Neural cell (in vitro differentiated cells): Measurements from ENCODE around the gene PRR20E. TPM values are rescaled to one million over a fixed set of nuclear protein-coding genes. Genes with fewer than 3 reads are reported as not detected.

Experiments
- H2AFZ ChIP-seq: fragments of 200-600, 300-800 bp; sonication (generic), shearing (Covaris generic); 2 replicates; pipeline ENCODE4 v1.6.0; 2014; ENCODE audit warnings: low read depth, mild to moderate bottlenecking, antibody characterized with exemption, low read length, moderate library complexity
- H3F3A ChIP-seq: fragments of 200-600 bp; shearing (Covaris generic); 2 replicates; pipeline ENCODE4 v1.6.1; 2016; ENCODE audit warnings: mild to moderate bottlenecking, moderate library complexity, mixed read lengths, antibody characterized with exemption, low read length; ENCODE audit not compliant: insufficient read depth, poor library complexity, severe bottlenecking
- H3K27ac ChIP-seq: fragments of 200-600, 300-800 bp; sonication (generic), shearing (Covaris generic); 2 replicates; pipeline ENCODE4 v1.5.1; 2014; ENCODE audit warnings: mild to moderate bottlenecking, low read length, moderate library complexity
- H3K27me3 ChIP-seq: fragments of 300-800, 200-600 bp; sonication (generic), shearing (Covaris generic); 2 replicates; pipeline ENCODE4 v1.6.0; 2014; ENCODE audit warnings: mild to moderate bottlenecking, low read depth, low read length, moderate library complexity; ENCODE audit not compliant: insufficient read depth
- H3K36me3 ChIP-seq: fragments of 300-800, 200-600 bp; sonication (generic), shearing (Covaris generic); 2 replicates; pipeline ENCODE4 v1.5.1; 2014; ENCODE audit warnings: mild to moderate bottlenecking, antibody characterized with exemption, low read length, moderate library complexity; ENCODE audit not compliant: insufficient read depth
- H3K4me2 ChIP-seq: fragments of 300-800, 200-600 bp; sonication (generic), shearing (Covaris generic); 2 replicates; pipeline ENCODE4 v1.6.0; 2014; ENCODE audit warnings: mild to moderate bottlenecking, low read length
- H3K4me3 ChIP-seq: fragments of 300-800, 200-600 bp; sonication (generic), shearing (Covaris generic); 2 replicates; pipeline ENCODE4 v1.5.1; 2014; ENCODE audit warnings: mild to moderate bottlenecking, low read length, moderate library complexity
- H3K79me2 ChIP-seq: fragments of 200-600 bp; shearing (Covaris generic); replicated peaks from 2 replicates; pipeline ENCODE4 v1.6.0; 2014; ENCODE audit warnings: mild to moderate bottlenecking, low read length, moderate library complexity; ENCODE audit not compliant: insufficient read depth
- H3K9ac ChIP-seq: fragments of 300-800, 200-600 bp; sonication (generic), shearing (Covaris generic); 2 replicates; pipeline ENCODE4 v1.6.1; 2016; ENCODE audit warnings: mild to moderate bottlenecking, low read length, mixed read lengths
- H3K9me2 ChIP-seq: fragments of 200-600 bp; shearing (Covaris generic); 2 replicates; pipeline ENCODE4 v1.6.1; 2016; ENCODE audit warnings: mild to moderate bottlenecking, low read length, mixed read lengths; ENCODE audit not compliant: insufficient read depth
- H3K9me3 ChIP-seq: fragments of 200-600, 300-800 bp; sonication (generic), shearing (Covaris generic); 2 replicates; pipeline ENCODE4 v1.6.1; 2016; ENCODE audit warnings: mild to moderate bottlenecking, mixed run types, low read length, moderate library complexity, mixed read lengths
- H4K20me1 ChIP-seq: fragments of 200-600 bp; shearing (Covaris generic); 2 replicates; pipeline ENCODE4 v1.6.1; 2016; ENCODE audit warnings: mild to moderate bottlenecking, mixed run types; ENCODE audit not compliant: insufficient read depth
- CTCF ChIP-seq: fragments of 450-650 bp; IDR thresholded peaks from 2 replicates; pipeline ENCODE4 v1.5.1; 2014; ENCODE audit warnings: antibody characterized with exemption, mild to moderate bottlenecking, moderate library complexity; ENCODE audit not compliant: poor library complexity, severe bottlenecking
- EP300 ChIP-seq: fragments of 450-650 bp; conservative IDR thresholded peaks from 2 replicates; pipeline ENCODE4 v1.6.1; 2014; ENCODE audit warnings: antibody characterized with exemption, mild to moderate bottlenecking, moderate library complexity; ENCODE audit not compliant: poor library complexity, severe bottlenecking
- EZH2 ChIP-seq: fragments of 200-600, 300-800 bp; shearing (Covaris generic), sonication (generic); IDR thresholded peaks from 2 replicates; pipeline ENCODE4 v1.6.1; 2014; ENCODE audit warnings: antibody characterized with exemption, low read length, borderline replicate concordance, mild to moderate bottlenecking; ENCODE audit not compliant: insufficient read depth, poor library complexity, severe bottlenecking
- MXI1 ChIP-seq: fragments of 450-650 bp; conservative IDR thresholded peaks from 2 replicates; pipeline ENCODE4 v1.6.1; 2014; ENCODE audit warnings: antibody characterized with exemption, mild to moderate bottlenecking; ENCODE audit not compliant: poor library complexity, severe bottlenecking
- POLR2AphosphoS5 ChIP-seq: IDR thresholded peaks from 2 replicates; pipeline ENCODE4 v1.6.1; 2012
- RAD21 ChIP-seq: fragments of 450-650 bp; conservative IDR thresholded peaks from 2 replicates; pipeline ENCODE4 v1.6.1; 2014; ENCODE audit warnings: antibody characterized with exemption, mild to moderate bottlenecking, moderate library complexity
- REST ChIP-seq: IDR thresholded peaks from 2 replicates; pipeline ENCODE4 v1.6.1; 2012; ENCODE audit warnings: borderline replicate concordance
- SMC3 ChIP-seq: fragments of 450-650 bp; conservative IDR thresholded peaks from 2 replicates; pipeline ENCODE4 v1.6.1; 2014; ENCODE audit warnings: antibody characterized with exemption, mild to moderate bottlenecking, moderate library complexity; ENCODE audit not compliant: poor library complexity
- TAF1 ChIP-seq: IDR thresholded peaks from 2 replicates; pipeline ENCODE4 v1.6.1; 2012; ENCODE audit warnings: low read depth
- polyA plus RNA-seq: library from polyadenylated mRNA; depleted of rRNA; stranded (reverse); fragments of >200 nt; gene quantifications from 2 replicates; pipeline ENCODE4 v1.2.3, GENCODE V29; 2014

Gene PRR20E
- polyA plus RNA-seq, 1 donor from 2014 or later, result not detected

GRCh38 chr13:57136093-57136492 is 30.9 kb upstream of the PRR20E start:
- Histone ChIP-seq H2AFZ (no peak overlapping the region), H3K9ac (no peak overlapping the region), H4K20me1 (no peaks in the 10 kb centered on the region), H3K27ac (no peak overlapping the region), H3K27me3 (no peaks in the 10 kb centered on the region), H3F3A (no peaks in the 10 kb centered on the region), H3K79me2 (no peaks in the 10 kb centered on the region), H3K9me2 (no peaks in the 10 kb centered on the region), H3K36me3 (no peaks in the 10 kb centered on the region), H3K4me3 (no peak overlapping the region), H3K9me3 (no peaks in the 10 kb centered on the region), H3K4me2 (no peak overlapping the region)
- no peak for TF ChIP-seq RAD21
- TF ChIP-seq TAF1, result no peak
- no peak for TF ChIP-seq POLR2AphosphoS5
- TF ChIP-seq CTCF, result no peak
- TF ChIP-seq REST, result no peak
- TF ChIP-seq EP300, result no peak
- no peak for TF ChIP-seq MXI1
- TF ChIP-seq EZH2, result no peak
- TF ChIP-seq SMC3, result no peak

GRCh38 chr13:57137585-57137984 is 29.4 kb upstream of the PRR20E start:
- Histone ChIP-seq H3K9me3 (no peaks in the 10 kb centered on the region), H3K4me2 (no peak overlapping the region), H3F3A (no peaks in the 10 kb centered on the region), H2AFZ (no peak overlapping the region), H3K9ac (no peak overlapping the region), H3K79me2 (no peaks in the 10 kb centered on the region), H4K20me1 (no peaks in the 10 kb centered on the region), H3K27me3 (no peaks in the 10 kb centered on the region), H3K27ac (no peak overlapping the region), H3K36me3 (no peaks in the 10 kb centered on the region), H3K4me3 (no peak overlapping the region), H3K9me2 (no peaks in the 10 kb centered on the region)
- TF ChIP-seq EP300 (no peak), CTCF (no peak)
